ENCODE results near the gene RAET1G.
"Not testable (repeated sequence)": the region's sequence is repeated elsewhere in the genome, so short reads cannot be mapped to it uniquely, and the experiment has no call there.

Gene RAET1G

DNA sequence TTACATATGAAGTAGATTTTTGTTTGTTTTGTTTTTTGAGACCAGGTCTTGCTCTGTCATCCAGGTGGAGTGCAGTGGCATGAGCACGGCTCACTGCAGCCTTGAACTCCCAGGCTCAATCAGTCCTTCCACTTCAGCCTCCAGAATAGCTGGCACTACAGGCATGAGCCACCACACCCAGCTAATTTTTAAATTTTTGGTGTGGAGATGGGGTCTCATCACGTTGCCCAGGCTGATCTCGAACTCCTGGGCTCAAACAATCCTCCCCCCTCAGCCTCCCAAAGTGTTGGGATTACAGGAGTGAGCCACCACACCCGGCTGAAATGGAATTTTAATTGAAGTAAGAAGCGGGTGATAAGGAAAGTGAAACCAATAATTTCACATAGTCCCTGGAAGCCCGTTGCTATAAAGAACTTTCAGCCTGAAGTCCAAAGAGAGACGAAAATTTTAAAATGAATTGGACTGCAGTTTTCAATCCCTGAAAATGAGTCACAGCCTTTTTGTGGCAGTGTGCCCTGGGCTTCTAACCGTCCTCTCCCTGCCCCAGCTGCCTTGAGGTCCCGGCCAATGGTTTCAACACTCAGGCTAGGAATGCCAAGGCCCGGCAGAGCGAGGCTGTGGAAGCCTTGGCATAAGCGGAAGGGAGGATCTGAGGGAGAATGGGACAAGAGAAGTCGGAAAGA is 25.8 kb downstream of the RAET1G start:
- no peaks in the 10 kb centered on the region for H3K36me3 ChIP-seq (ENCODE audit: insufficient read depth, low read length)
- no peaks in the 10 kb centered on the region for H3K9me3 ChIP-seq (replicated peaks; ENCODE audit: low read length)
- peak overlapping the region; percentile 48 for H3K4me3 ChIP-seq (ENCODE audit: low read length)
- peak overlapping the region; percentile 74 for H3K4me2 ChIP-seq (ENCODE audit: low read length)
- peak overlapping the region; percentile 61 for H3K9ac ChIP-seq (ENCODE audit: low read depth, low read length)
- H3K27me3 ChIP-seq (ENCODE audit: control insufficient read depth, insufficient read depth, low read length), result no peaks in the 10 kb centered on the region
- H3K4me1 ChIP-seq (ENCODE audit: control insufficient read depth, insufficient read depth, low read length), result peaks cover 38% of the 10 kb centered on the region

GRCh38 chr6:149896491-149896890 is 26.4 kb downstream of the RAET1G start:
- H3K4me3 ChIP-seq (ENCODE audit: low read length), result peak overlapping the region; percentile 48
- peak overlapping the region; percentile 74 for H3K4me2 ChIP-seq (ENCODE audit: low read length)
- H3K36me3 ChIP-seq (ENCODE audit: insufficient read depth, low read length), result no peaks in the 10 kb centered on the region
- peak overlapping the region; percentile 61 for H3K9ac ChIP-seq (ENCODE audit: low read depth, low read length)
- H3K27me3 ChIP-seq (ENCODE audit: control insufficient read depth, insufficient read depth, low read length), result no peaks in the 10 kb centered on the region
- H3K4me1 ChIP-seq (ENCODE audit: control insufficient read depth, insufficient read depth, low read length), result peaks cover 39% of the 10 kb centered on the region
- H3K9me3 ChIP-seq (replicated peaks; ENCODE audit: low read length), result no peaks in the 10 kb centered on the region

GRCh38 chr6:149895833-149896271 is 27.1 kb downstream of the RAET1G start:
- Histone ChIP-seq H3K9ac (ENCODE audit: low read depth, low read length) (peak overlapping the region; percentile 5), H3K4me3 (ENCODE audit: low read length) (peak overlapping the region; percentile 9), H3K9me3 (replicated peaks; ENCODE audit: low read length) (no peaks in the 10 kb centered on the region), H3K36me3 (ENCODE audit: insufficient read depth, low read length) (no peaks in the 10 kb centered on the region), H3K4me1 (ENCODE audit: control insufficient read depth, insufficient read depth, low read length) (peaks cover 45% of the 10 kb centered on the region), H3K4me2 (ENCODE audit: low read length) (peak overlapping the region; percentile 74), H3K27me3 (ENCODE audit: control insufficient read depth, insufficient read depth, low read length) (no peaks in the 10 kb centered on the region)

- Histone ChIP-seq H3K9ac (ENCODE audit: low read depth, low read length) (no peak overlapping the region), H3K27me3 (ENCODE audit: control insufficient read depth, insufficient read depth, low read length) (no peaks in the 10 kb centered on the region), H3K4me1 (ENCODE audit: control insufficient read depth, insufficient read depth, low read length) (peaks cover 53% of the 10 kb centered on the region), H3K36me3 (ENCODE audit: insufficient read depth, low read length) (no peaks in the 10 kb centered on the region), H3K4me3 (ENCODE audit: low read length) (no peak overlapping the region), H3K4me2 (ENCODE audit: low read length) (peak overlapping the region; percentile 74), H3K9me3 (replicated peaks; ENCODE audit: low read length) (no peaks in the 10 kb centered on the region)
Observed at GRCh38 chr6:149895048-149895590, 27.8 kb downstream of the RAET1G start.

DNA sequence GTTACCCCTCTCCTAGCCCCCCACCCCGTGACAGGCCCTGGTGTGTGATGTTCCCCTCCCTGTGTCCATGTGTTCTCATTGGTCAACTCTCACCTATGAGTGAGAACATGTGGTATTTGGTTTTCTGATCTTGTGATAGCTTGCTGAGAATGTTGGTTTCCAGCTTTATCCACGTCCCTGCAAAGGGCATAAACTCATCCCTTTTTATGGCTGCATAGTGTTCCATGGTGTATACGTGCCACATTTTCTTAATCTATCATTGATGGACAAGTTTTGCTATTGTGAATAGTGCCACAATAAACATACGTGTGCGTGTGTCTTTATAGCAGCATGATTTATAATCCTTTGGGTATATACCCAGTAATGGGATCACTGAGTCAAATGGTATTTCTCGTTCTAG is 31.1 kb downstream of the RAET1G start:
- H3K36me3 ChIP-seq (ENCODE audit: insufficient read depth, low read length); H3K4me3 ChIP-seq (ENCODE audit: low read length); H3K27me3 ChIP-seq (ENCODE audit: control insufficient read depth, insufficient read depth, low read length); H3K9me3 ChIP-seq (replicated peaks; ENCODE audit: low read length); H3K4me2 ChIP-seq (ENCODE audit: low read length); H3K9ac ChIP-seq (ENCODE audit: low read depth, low read length): not testable (repeated sequence)
- peaks cover 60% of the 10 kb centered on the region for H3K4me1 ChIP-seq (ENCODE audit: control insufficient read depth, insufficient read depth, low read length)

- Histone ChIP-seq H3K4me2 (ENCODE audit: low read length) (peak overlapping the region; percentile 52), H3K36me3 (ENCODE audit: insufficient read depth, low read length) (no peaks in the 10 kb centered on the region), H3K27me3 (ENCODE audit: control insufficient read depth, insufficient read depth, low read length) (no peaks in the 10 kb centered on the region), H3K9me3 (replicated peaks; ENCODE audit: low read length) (no peaks in the 10 kb centered on the region), H3K4me1 (ENCODE audit: control insufficient read depth, insufficient read depth, low read length) (peaks cover 55% of the 10 kb centered on the region), H3K9ac (ENCODE audit: low read depth, low read length) (peak overlapping the region; percentile 56), H3K4me3 (ENCODE audit: low read length) (no peak overlapping the region)
Observed at GRCh38 chr6:149891259-149891658, 31.7 kb downstream of the RAET1G start.

- no peaks in the 10 kb centered on the region for H3K27me3 ChIP-seq (ENCODE audit: control insufficient read depth, insufficient read depth, low read length)
- no peaks in the 10 kb centered on the region for H3K36me3 ChIP-seq (ENCODE audit: insufficient read depth, low read length)
- peak overlapping the region; percentile 52 for H3K4me2 ChIP-seq (ENCODE audit: low read length)
- peak overlapping the region; percentile 19 for H3K4me3 ChIP-seq (ENCODE audit: low read length)
- peak overlapping the region; percentile 3 for H3K9ac ChIP-seq (ENCODE audit: low read depth, low read length)
- peaks cover 49% of the 10 kb centered on the region for H3K4me1 ChIP-seq (ENCODE audit: control insufficient read depth, insufficient read depth, low read length)
- H3K9me3 ChIP-seq (replicated peaks; ENCODE audit: low read length), result no peaks in the 10 kb centered on the region
Observed at GRCh38 chr6:149890629-149891045, 32.3 kb downstream of the RAET1G start.

GRCh38 chr6:149889326-149889725 is 33.6 kb downstream of the RAET1G start:
- H3K4me2 ChIP-seq (ENCODE audit: low read length), result no peak overlapping the region
- H3K4me3 ChIP-seq (ENCODE audit: low read length), result no peak overlapping the region
- peaks cover 38% of the 10 kb centered on the region for H3K4me1 ChIP-seq (ENCODE audit: control insufficient read depth, insufficient read depth, low read length)
- H3K9ac ChIP-seq (ENCODE audit: low read depth, low read length), result no peak overlapping the region
- no peaks in the 10 kb centered on the region for H3K36me3 ChIP-seq (ENCODE audit: insufficient read depth, low read length)
- H3K9me3 ChIP-seq (replicated peaks; ENCODE audit: low read length), result no peaks in the 10 kb centered on the region
- no peaks in the 10 kb centered on the region for H3K27me3 ChIP-seq (ENCODE audit: control insufficient read depth, insufficient read depth, low read length)

- Histone ChIP-seq H3K36me3 (ENCODE audit: insufficient read depth, low read length) (no peaks in the 10 kb centered on the region), H3K9me3 (replicated peaks; ENCODE audit: low read length) (no peaks in the 10 kb centered on the region), H3K9ac (ENCODE audit: low read depth, low read length) (no peak overlapping the region), H3K4me1 (ENCODE audit: control insufficient read depth, insufficient read depth, low read length) (peaks cover 38% of the 10 kb centered on the region), H3K4me2 (ENCODE audit: low read length) (peak overlapping the region; percentile 1), H3K4me3 (ENCODE audit: low read length) (no peak overlapping the region), H3K27me3 (ENCODE audit: control insufficient read depth, insufficient read depth, low read length) (no peaks in the 10 kb centered on the region)
Observed at GRCh38 chr6:149888659-149889058, 34.3 kb downstream of the RAET1G start.

GRCh38 chr6:149888093-149888492 is 34.8 kb downstream of the RAET1G start:
- no peaks in the 10 kb centered on the region for H3K27me3 ChIP-seq (ENCODE audit: control insufficient read depth, insufficient read depth, low read length)
- H3K4me3 ChIP-seq (ENCODE audit: low read length), result no peak overlapping the region
- no peaks in the 10 kb centered on the region for H3K9me3 ChIP-seq (replicated peaks; ENCODE audit: low read length)
- H3K36me3 ChIP-seq (ENCODE audit: insufficient read depth, low read length), result no peaks in the 10 kb centered on the region
- H3K4me2 ChIP-seq (ENCODE audit: low read length), result no peak overlapping the region
- peaks cover 38% of the 10 kb centered on the region for H3K4me1 ChIP-seq (ENCODE audit: control insufficient read depth, insufficient read depth, low read length)
- no peak overlapping the region for H3K9ac ChIP-seq (ENCODE audit: low read depth, low read length)

DNA sequence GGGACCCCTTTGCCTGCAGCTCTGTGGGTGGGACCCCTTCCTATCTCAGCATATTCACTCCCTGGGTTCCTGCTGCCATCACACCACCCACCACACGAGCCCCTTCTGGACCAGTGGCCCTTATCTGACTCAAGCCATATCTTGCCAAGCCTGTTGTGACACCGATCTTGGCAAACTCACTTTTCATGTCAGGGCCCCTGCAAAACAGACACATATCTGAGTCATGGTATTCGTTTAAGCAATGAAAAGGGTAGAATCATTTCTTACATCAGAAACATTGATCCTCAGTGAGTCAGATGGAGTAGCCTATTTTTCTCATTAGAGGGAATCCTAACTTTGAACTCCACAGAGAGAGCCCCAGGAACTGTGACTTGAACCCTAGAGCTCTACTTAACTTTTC is 35.6 kb downstream of the RAET1G start:
- Histone ChIP-seq H3K4me3 (ENCODE audit: low read length) (no peak overlapping the region), H3K4me1 (ENCODE audit: control insufficient read depth, insufficient read depth, low read length) (peaks cover 38% of the 10 kb centered on the region), H3K27me3 (ENCODE audit: control insufficient read depth, insufficient read depth, low read length) (no peaks in the 10 kb centered on the region), H3K4me2 (ENCODE audit: low read length) (no peak overlapping the region), H3K36me3 (ENCODE audit: insufficient read depth, low read length) (no peaks in the 10 kb centered on the region), H3K9me3 (replicated peaks; ENCODE audit: low read length) (no peaks in the 10 kb centered on the region), H3K9ac (ENCODE audit: low read depth, low read length) (no peak overlapping the region)

DNA sequence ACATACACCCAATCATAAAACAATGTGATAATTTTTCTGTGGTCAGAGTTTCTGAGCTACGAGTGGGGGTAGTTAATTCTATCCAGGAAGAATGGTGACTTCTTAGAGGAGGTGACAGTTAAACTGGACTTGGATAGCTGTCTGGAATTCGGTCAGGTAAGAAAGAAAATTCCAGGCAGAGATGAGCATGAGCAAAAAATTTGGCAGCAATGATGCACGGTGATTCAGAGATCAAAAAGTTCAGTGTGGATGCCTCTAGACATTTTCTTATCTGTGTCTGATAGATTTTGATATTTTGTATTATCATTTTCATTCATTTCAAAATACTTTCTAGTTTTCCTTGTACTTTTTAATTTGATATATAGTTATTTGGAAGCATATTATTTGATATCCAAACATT is 37.0 kb downstream of the RAET1G start:
- no peaks in the 10 kb centered on the region for H3K27me3 ChIP-seq (ENCODE audit: control insufficient read depth, insufficient read depth, low read length)
- H3K4me3 ChIP-seq (ENCODE audit: low read length), result no peak overlapping the region
- H3K9me3 ChIP-seq (replicated peaks; ENCODE audit: low read length), result no peaks in the 10 kb centered on the region
- no peaks in the 10 kb centered on the region for H3K36me3 ChIP-seq (ENCODE audit: insufficient read depth, low read length)
- H3K4me1 ChIP-seq (ENCODE audit: control insufficient read depth, insufficient read depth, low read length), result peaks cover 31% of the 10 kb centered on the region
- H3K4me2 ChIP-seq (ENCODE audit: low read length), result no peak overlapping the region
- H3K9ac ChIP-seq (ENCODE audit: low read depth, low read length), result no peak overlapping the region

Measured in skeletal muscle satellite cell (primary cell).